ENCODE results near the gene BICRA.

The BICRA gene

GRCh38 chr19:47693903-47694302, 85.0 kb downstream of the BICRA start:
- TF ChIP-seq, protein P1, sequence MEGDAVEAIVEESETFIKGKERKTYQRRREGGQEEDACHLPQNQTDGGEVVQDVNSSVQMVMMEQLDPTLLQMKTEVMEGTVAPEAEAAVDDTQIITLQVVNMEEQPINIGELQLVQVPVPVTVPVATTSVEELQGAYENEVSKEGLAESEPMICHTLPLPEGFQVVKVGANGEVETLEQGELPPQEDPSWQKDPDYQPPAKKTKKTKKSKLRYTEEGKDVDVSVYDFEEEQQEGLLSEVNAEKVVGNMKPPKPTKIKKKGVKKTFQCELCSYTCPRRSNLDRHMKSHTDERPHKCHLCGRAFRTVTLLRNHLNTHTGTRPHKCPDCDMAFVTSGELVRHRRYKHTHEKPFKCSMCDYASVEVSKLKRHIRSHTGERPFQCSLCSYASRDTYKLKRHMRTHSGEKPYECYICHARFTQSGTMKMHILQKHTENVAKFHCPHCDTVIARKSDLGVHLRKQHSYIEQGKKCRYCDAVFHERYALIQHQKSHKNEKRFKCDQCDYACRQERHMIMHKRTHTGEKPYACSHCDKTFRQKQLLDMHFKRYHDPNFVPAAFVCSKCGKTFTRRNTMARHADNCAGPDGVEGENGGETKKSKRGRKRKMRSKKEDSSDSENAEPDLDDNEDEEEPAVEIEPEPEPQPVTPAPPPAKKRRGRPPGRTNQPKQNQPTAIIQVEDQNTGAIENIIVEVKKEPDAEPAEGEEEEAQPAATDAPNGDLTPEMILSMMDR (IDR thresholded peaks at IDR 0.05; ENCODE audit: insufficient read depth, low read length, poor library complexity, severe bottlenecking): no peak
- DNase-seq (ENCODE audit: extremely low read depth, insufficient read length): no peak
- Histone ChIP-seq H3K4me3 (replicated peaks; ENCODE audit: low read depth, low read length) (no peak overlapping the region), H3K27me3 (replicated peaks; ENCODE audit: control insufficient read depth, insufficient read depth, low read length) (no peaks in the 10 kb centered on the region), H3K36me3 (ENCODE audit: control insufficient read depth, insufficient read depth, low read length) (peaks cover 7% of the 10 kb centered on the region)

GRCh38 chr19:47694466-47695273, 85.7 kb downstream of the BICRA start:
- TF ChIP-seq, protein P1 (IDR thresholded peaks at IDR 0.05; ENCODE audit: insufficient read depth, low read length, poor library complexity, severe bottlenecking): no peak
- Histone ChIP-seq H3K36me3 (ENCODE audit: control insufficient read depth, insufficient read depth, low read length) (peaks cover 7% of the 10 kb centered on the region), H3K4me3 (replicated peaks; ENCODE audit: low read depth, low read length) (no peak overlapping the region), H3K27me3 (replicated peaks; ENCODE audit: control insufficient read depth, insufficient read depth, low read length) (no peaks in the 10 kb centered on the region)
- DNase-seq (ENCODE audit: extremely low read depth, insufficient read length): no peak

GRCh38 chr19:47695533-47696262, 86.8 kb downstream of the BICRA start:
- H3K36me3 ChIP-seq (ENCODE audit: control insufficient read depth, insufficient read depth, low read length): peaks cover 7% of the 10 kb centered on the region
- TF ChIP-seq, protein P1 (IDR thresholded peaks at IDR 0.05; ENCODE audit: insufficient read depth, low read length, poor library complexity, severe bottlenecking): no peak
- H3K4me3 ChIP-seq (replicated peaks; ENCODE audit: low read depth, low read length): no peak overlapping the region
- no peaks in the 10 kb centered on the region for H3K27me3 ChIP-seq (replicated peaks; ENCODE audit: control insufficient read depth, insufficient read depth, low read length)
- no peak for DNase-seq (ENCODE audit: extremely low read depth, insufficient read length)

GRCh38 chr19:47696635-47697034, 87.7 kb downstream of the BICRA start:
- H3K36me3 ChIP-seq (ENCODE audit: control insufficient read depth, insufficient read depth, low read length): peaks cover 7% of the 10 kb centered on the region
- DNase-seq (ENCODE audit: extremely low read depth, insufficient read length): no peak

DNA sequence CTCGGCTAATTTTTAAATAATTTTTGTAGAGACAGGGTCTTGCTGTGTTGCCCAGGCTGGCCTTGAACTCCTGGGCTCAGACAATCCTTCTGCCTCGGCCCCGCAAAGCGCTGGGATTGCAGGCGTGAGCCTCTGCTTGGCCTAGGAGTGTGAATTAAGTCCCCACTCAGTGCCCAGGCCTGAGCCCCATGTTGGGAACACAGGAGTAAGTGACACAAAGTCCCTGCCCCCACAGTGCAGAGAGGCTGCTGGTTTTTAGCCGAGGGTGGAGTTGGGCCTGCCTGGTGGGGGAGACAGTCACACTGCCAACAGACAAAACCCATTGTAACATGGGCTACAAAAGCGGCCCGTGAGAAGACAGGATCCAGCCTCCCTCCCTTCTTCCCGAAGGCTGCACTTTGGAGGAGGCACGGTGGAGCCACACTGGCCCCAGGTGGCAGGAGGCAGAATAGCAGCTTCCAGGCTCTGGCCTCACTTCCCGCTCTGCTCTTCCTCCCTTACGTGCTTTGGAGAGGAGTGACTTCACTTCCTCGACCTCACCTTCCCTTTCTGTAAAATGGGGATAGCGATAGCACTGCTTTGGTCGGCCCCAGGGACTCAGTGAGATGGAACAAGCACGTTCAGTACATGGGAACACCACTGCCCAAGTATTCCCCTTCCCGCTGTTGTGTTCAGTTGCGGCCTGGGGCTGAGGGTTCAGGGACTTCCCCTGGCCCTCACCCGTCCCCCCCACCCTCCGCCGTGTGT, 89.1 kb downstream of the BICRA start:
- TF ChIP-seq, protein P1 (IDR thresholded peaks at IDR 0.05; ENCODE audit: insufficient read depth, low read length, poor library complexity, severe bottlenecking): peak; percentile 99
- Histone ChIP-seq H3K36me3 (ENCODE audit: control insufficient read depth, insufficient read depth, low read length) (peaks cover 7% of the 10 kb centered on the region), H3K4me3 (replicated peaks; ENCODE audit: low read depth, low read length) (no peak overlapping the region), H3K27me3 (replicated peaks; ENCODE audit: control insufficient read depth, insufficient read depth, low read length) (no peaks in the 10 kb centered on the region)
- DNase-seq (ENCODE audit: extremely low read depth, insufficient read length): peak; percentile 63

More at GRCh38 chr19:47696635-47697034, 87.7 kb downstream of the BICRA start:
- Histone ChIP-seq H3K4me3 (replicated peaks; ENCODE audit: low read depth, low read length) (no peak overlapping the region), H3K27me3 (replicated peaks; ENCODE audit: control insufficient read depth, insufficient read depth, low read length) (no peaks in the 10 kb centered on the region)
- TF ChIP-seq, protein P1 (IDR thresholded peaks at IDR 0.05; ENCODE audit: insufficient read depth, low read length, poor library complexity, severe bottlenecking): no peak
